ENCODE data around the gene KANK2. TPM values are rescaled to one million over a fixed set of nuclear protein-coding genes. Genes with fewer than 3 reads are reported as not detected.

The KANK2 gene
- total RNA-seq, 1 donor from 2014 or later, result 84.7 TPM

DNA sequence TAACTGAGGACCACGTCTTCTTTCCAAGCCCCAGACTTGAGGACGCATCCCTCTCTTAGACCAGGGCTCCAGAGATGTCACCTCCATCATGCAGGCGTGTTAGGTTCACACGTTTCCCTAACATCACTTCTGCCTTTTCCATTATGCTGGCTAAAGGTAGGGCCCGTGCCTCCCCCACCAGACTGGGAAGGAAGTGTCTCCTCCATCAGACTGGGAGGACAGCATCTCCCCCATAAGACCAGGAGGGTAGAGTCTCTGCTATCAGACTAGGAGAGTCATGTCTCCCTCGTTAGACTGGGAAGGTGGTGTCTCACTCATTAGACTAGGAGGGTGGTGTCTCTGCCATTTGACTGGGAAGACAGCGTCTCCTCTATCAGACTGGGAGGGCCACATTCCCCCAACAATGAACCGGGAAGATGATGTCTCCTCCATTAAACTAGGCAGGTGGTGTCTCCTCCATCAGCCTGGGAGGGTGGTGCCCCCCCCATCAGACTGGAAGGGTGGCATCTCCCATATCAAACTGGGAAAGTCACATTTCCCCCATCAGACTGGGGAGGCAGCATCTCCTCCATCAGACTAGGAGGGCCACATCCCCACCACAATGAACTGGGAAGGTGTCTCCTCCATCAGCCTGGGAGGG lies 23.7 kb downstream of the KANK2 start:
- Mint-ChIP-seq H3K9me3 (no peaks in the 10 kb centered on the region), H3K27ac (no peak overlapping the region), H3K4me1 (no peaks in the 10 kb centered on the region), H3K36me3 (peaks cover 36% of the 10 kb centered on the region), H3K4me3 (no peak overlapping the region), H3K27me3 (ENCODE audit: low read depth) (no peaks in the 10 kb centered on the region)
- DNase-seq (ENCODE audit: low spot score in 2 of 2, unreplicated experiment in 2 of 2), result no peak
- TF ChIP-seq, protein P1, sequence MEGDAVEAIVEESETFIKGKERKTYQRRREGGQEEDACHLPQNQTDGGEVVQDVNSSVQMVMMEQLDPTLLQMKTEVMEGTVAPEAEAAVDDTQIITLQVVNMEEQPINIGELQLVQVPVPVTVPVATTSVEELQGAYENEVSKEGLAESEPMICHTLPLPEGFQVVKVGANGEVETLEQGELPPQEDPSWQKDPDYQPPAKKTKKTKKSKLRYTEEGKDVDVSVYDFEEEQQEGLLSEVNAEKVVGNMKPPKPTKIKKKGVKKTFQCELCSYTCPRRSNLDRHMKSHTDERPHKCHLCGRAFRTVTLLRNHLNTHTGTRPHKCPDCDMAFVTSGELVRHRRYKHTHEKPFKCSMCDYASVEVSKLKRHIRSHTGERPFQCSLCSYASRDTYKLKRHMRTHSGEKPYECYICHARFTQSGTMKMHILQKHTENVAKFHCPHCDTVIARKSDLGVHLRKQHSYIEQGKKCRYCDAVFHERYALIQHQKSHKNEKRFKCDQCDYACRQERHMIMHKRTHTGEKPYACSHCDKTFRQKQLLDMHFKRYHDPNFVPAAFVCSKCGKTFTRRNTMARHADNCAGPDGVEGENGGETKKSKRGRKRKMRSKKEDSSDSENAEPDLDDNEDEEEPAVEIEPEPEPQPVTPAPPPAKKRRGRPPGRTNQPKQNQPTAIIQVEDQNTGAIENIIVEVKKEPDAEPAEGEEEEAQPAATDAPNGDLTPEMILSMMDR (IDR thresholded peaks at IDR 0.05; ENCODE audit: unreplicated experiment), result no peak

DNA sequence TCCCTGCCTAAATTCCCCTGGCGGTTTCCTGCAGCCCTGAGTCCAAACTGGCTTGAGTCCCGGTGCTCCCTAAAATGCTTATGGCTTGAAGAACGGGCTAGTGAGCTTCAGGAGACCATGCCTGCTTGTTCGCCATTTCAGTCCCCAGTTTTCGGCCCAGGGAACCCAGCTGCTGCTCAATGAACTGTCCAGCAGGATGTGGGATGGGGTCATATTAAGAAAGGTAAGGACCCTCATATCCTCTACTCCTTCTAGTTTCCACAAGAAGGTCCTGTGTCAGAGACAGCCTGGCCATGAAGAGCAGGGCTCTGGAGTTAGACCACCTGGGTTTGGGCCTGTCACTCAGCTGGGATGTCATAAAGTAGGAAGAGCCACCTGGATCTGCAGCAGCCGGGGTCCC lies 24.8 kb downstream of the KANK2 start:
- Mint-ChIP-seq H3K27me3 (ENCODE audit: low read depth) (no peaks in the 10 kb centered on the region), H3K4me3 (no peak overlapping the region), H3K36me3 (peaks cover 41% of the 10 kb centered on the region), H3K9me3 (no peaks in the 10 kb centered on the region), H3K27ac (no peak overlapping the region), H3K4me1 (no peaks in the 10 kb centered on the region)
- TF ChIP-seq, protein P1 (IDR thresholded peaks at IDR 0.05; ENCODE audit: unreplicated experiment), result no peak
- no peak for DNase-seq (ENCODE audit: low spot score in 2 of 2, unreplicated experiment in 2 of 2)

DNA sequence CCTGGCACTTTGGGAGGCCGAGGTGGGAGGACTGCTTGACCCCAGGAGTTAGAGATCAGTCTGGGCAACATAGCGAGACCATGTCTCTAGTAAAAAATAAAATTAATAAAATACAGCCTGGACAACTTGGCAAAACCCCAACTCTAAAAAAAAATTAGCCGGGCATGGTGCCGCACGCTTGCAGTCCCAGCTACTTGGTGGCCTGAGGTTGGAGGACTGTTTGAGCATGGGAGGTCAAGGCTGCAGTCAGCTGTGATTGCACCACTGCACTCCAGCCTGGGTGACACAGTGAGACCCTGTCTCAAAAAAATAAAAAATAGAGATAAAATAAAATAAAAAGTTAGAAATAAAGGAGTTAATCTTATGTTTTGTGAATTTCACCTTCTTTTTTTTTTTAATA lies 26.2 kb downstream of the KANK2 start:
- no peak for DNase-seq (ENCODE audit: low spot score in 2 of 2, unreplicated experiment in 2 of 2)
- Mint-ChIP-seq H3K4me1 (no peaks in the 10 kb centered on the region), H3K4me3 (no peak overlapping the region), H3K27me3 (ENCODE audit: low read depth) (no peaks in the 10 kb centered on the region), H3K9me3 (no peaks in the 10 kb centered on the region), H3K27ac (no peak overlapping the region), H3K36me3 (peaks cover 40% of the 10 kb centered on the region)
- TF ChIP-seq, protein P1 (IDR thresholded peaks at IDR 0.05; ENCODE audit: unreplicated experiment), result no peak

DNA sequence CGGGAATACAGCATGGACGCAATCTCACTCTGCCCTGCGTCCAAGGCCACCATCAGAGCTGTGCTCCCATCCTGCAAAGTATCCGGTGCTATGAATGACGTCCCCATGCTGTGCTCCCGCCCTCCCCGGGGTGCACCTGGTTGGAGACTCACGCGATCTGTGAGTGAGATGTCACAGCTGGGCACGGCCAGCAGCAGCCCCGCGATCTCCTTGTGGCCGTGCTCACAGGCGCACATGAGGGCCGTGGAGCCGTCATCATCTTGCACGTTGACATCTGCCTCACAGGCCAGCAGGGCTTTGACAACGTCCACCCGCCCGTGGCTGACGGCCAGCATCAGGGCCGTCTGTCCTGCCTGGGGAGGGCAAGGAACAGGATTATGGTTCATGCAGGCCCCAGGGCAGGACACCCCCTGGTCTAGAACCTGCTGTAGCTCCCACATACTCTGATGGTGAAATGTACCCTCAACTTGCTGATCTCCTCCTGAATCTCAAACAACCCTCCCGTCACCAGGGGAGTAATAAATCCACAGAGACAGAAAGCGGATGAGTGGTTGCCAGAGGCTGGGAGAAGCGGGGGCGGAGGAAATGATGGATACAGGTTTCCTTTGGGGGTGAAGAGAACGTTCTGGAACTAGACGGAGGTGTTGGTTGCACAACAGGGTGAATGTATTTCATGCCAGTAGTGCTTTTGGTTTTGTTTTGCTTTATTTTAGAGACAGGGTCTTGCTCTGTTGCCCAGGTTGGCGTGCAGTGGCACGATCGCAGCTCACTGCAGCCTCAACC lies 27.3 kb downstream of the KANK2 start:
- Mint-ChIP-seq H3K27me3 (ENCODE audit: low read depth) (no peaks in the 10 kb centered on the region), H3K4me1 (no peaks in the 10 kb centered on the region), H3K4me3 (no peak overlapping the region), H3K36me3 (peaks cover 45% of the 10 kb centered on the region), H3K9me3 (no peaks in the 10 kb centered on the region), H3K27ac (no peak overlapping the region)
- TF ChIP-seq, protein P1 (IDR thresholded peaks at IDR 0.05; ENCODE audit: unreplicated experiment), result no peak
- DNase-seq (ENCODE audit: low spot score in 2 of 2, unreplicated experiment in 2 of 2), result no peak

DNA sequence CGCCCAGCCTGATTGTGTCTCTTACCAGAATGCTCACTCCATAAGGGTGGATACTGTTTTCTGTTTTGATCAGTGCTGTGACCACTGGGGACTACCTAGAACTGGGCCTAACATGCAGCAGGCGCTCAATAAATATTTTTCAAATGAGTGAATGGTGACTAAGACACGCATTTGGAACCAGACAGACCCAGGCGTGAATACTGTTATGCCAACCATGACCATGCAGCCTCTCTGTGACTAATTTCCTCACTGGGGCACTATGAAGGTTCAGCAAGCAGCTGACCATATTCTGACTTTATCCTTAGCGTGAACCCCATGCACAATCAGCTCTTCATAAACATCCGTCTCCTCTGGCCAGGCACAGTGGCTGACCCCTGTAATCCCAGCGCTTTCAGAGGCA lies 28.8 kb downstream of the KANK2 start:
- Mint-ChIP-seq H3K27ac (no peak overlapping the region), H3K36me3 (peaks cover 45% of the 10 kb centered on the region), H3K27me3 (ENCODE audit: low read depth) (no peaks in the 10 kb centered on the region), H3K4me1 (no peaks in the 10 kb centered on the region), H3K4me3 (no peak overlapping the region), H3K9me3 (no peaks in the 10 kb centered on the region)
- DNase-seq (ENCODE audit: low spot score in 2 of 2, unreplicated experiment in 2 of 2), result no peak
- TF ChIP-seq, protein P1 (IDR thresholded peaks at IDR 0.05; ENCODE audit: unreplicated experiment), result no peak

Measured in mesothelial cell of epicardium (in vitro differentiated cells).